Cardiac muscle cell (in vitro differentiated cells and primary cell): ENCODE data around the gene CPEB4. TPM values are rescaled to one million over a fixed set of nuclear protein-coding genes. Genes with fewer than 3 reads are reported as not detected.

Experiments
- DNase-seq, 2 donors: peaks; one replicate each; pipeline versions ENCODE4 v3.0.0 to v3.0.0-alpha.2; 2010 to 2017; ENCODE audit warnings: low read depth in 1 of 2, low spot score in 1 of 2
- H3K27ac ChIP-seq: fragments of 200-600 bp; sonication (generic); 2 replicates; pipeline ENCODE4 v1.5.1; 2016
- H3K27me3 ChIP-seq: fragments of 200-600 bp; sonication (generic); 2 replicates; pipeline ENCODE4 v1.6.0; 2016; ENCODE audit warnings: control low read depth
- H3K36me3 ChIP-seq: fragments of 200-600 bp; sonication (generic); 2 replicates; pipeline ENCODE4 v1.5.1; 2016; ENCODE audit warnings: control low read depth
- H3K4me1 ChIP-seq: fragments of 200-600 bp; sonication (generic); 2 replicates; pipeline ENCODE4 v1.8.1; 2017; ENCODE audit warnings: low read depth, mild to moderate bottlenecking, mixed run types
- H3K4me3 ChIP-seq: fragments of 200-600 bp; sonication (generic); 2 replicates; pipeline ENCODE4 v1.5.1; 2016; ENCODE audit warnings: mild to moderate bottlenecking
- H3K9me3 ChIP-seq: fragments of 200-600 bp; sonication (generic); 2 replicates; pipeline ENCODE4 v1.5.1; 2017; ENCODE audit warnings: low read depth, mild to moderate bottlenecking, control low read depth
- CTCF ChIP-seq: IDR thresholded peaks from 2 replicates; pipeline ENCODE4 v1.5.1; 2012; ENCODE audit warnings: low read depth, mild to moderate bottlenecking, low read length
- polyA plus RNA-seq: library from polyadenylated mRNA; unstranded; fragments of >200 nt; fragmentation: Nextera tagmentation; extraction: Ambion mirVana; gene quantifications from 2 replicates; pipeline ENCODE4 v1.2.1, GENCODE V29; 2016
- total RNA-seq: library from RNA; depleted of rRNA; stranded (reverse); fragments of >200 nt; gene quantifications from 2 replicates; pipeline ENCODE4 v1.2.3, GENCODE V29; 2016

Gene CPEB4
- total and polyA plus RNA-seq, 2 experiments from 2014 or later: 23.8 to 65.2 TPM

GRCh38 chr5:173902334-173902733, 14.2 kb downstream of the CPEB4 start:
- no peaks in the 10 kb centered on the region for H3K9me3 ChIP-seq
- H3K4me3 ChIP-seq: no peak overlapping the region
- no peaks in the 10 kb centered on the region for H3K36me3 ChIP-seq
- TF ChIP-seq CTCF: no peak
- H3K27me3 ChIP-seq: no peaks in the 10 kb centered on the region
- H3K27ac ChIP-seq: peak overlapping the region; percentile 24
- peaks cover 22% of the 10 kb centered on the region for H3K4me1 ChIP-seq
- DNase-seq: no peak

DNA sequence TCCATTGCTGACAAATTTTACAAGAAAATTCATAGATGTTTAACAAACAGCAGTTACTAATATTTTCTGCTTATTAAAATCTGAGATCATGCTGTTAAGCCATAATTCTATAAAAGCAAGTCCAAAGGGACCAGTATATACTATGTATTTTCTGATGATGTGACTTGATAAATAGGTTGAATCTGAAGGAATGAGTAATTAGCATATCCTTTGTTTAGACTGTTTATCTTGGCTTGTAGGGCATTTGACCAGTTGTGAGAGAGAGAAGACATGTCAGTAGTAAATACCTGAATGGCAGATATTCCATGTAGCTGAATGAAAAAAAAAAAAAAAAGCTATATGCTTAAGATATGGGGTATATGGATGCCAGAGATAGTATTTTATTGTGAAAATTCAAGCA, 14.6 kb downstream of the CPEB4 start:
- Histone ChIP-seq H3K27ac (peak overlapping the region; percentile 72), H3K27me3 (no peaks in the 10 kb centered on the region), H3K4me3 (no peak overlapping the region), H3K9me3 (no peaks in the 10 kb centered on the region), H3K36me3 (no peaks in the 10 kb centered on the region), H3K4me1 (peaks cover 22% of the 10 kb centered on the region)
- no peak for DNase-seq
- no peak for TF ChIP-seq CTCF

DNA sequence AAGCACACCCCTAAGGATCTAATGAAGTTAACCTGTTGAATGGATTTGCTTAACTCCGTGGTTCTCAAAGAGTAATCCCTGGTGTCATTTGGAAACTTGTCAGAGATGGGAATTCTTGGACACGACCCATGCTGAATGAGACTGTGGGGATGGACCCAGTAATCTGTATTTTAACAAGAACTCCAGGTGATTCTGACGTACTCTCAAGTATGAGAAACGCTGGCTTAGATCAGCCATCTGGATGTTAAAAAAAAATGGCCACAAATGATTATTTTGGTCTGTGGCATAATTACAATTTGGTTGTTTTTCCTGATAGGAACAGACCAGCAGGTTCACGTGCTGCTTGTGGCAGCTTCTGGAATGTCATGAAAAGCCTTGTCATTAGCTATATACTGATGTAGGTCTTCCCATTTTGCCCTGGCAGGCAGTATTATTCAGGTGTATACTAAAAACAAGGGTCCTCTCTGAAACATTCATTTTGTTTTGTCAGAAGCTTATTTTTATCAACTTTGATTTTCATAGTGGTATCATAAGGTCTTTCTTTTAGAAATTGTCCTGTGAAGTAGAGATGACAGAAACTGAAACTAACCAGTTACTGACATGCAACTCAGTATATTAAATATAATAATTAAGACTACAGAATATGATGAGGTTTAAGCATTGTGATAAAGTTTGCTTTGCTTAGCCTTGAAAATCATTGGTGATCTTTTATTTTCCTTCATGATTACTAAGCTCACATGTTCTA, 15.4 kb downstream of the CPEB4 start:
- Histone ChIP-seq H3K9me3 (no peaks in the 10 kb centered on the region), H3K36me3 (no peaks in the 10 kb centered on the region)

GRCh38 chr5:173904151-173904550, 16.0 kb downstream of the CPEB4 start:
- H3K27me3 ChIP-seq: no peaks in the 10 kb centered on the region
- H3K4me3 ChIP-seq: no peak overlapping the region
- no peak overlapping the region for H3K27ac ChIP-seq
- no peaks in the 10 kb centered on the region for H3K36me3 ChIP-seq
- DNase-seq: no peak
- TF ChIP-seq CTCF: no peak
- H3K4me1 ChIP-seq: peaks cover 30% of the 10 kb centered on the region
- no peaks in the 10 kb centered on the region for H3K9me3 ChIP-seq

More for the DNA sequence above, 15.4 kb downstream of the CPEB4 start:
- TF ChIP-seq CTCF: no peak
- H3K4me3 ChIP-seq: no peak overlapping the region
- no peaks in the 10 kb centered on the region for H3K27me3 ChIP-seq
- H3K27ac ChIP-seq: peak overlapping the region; percentile 72
- H3K4me1 ChIP-seq: peaks cover 24% of the 10 kb centered on the region
- no peak for DNase-seq

DNA sequence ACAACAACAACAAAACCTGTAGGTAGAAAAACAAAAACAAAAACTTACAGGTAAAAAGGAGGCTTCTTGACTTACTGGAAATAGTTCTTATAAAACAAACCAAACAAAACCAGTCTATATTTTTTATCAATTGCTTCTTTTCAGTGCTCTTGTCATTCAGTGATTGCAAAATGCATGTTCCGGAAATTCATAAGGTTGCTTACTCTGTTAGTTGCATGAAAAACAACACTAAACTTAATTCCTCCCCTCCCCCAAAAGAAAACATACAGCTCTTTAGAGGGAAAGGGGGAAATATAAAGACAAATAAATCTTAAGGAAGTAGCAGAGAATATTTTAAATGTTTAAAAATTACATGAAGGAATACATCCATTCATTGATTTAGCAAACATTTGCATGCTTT, 19.1 kb downstream of the CPEB4 start:
- TF ChIP-seq CTCF: no peak
- Histone ChIP-seq H3K27ac (peak overlapping the region; percentile 52), H3K9me3 (no peaks in the 10 kb centered on the region), H3K4me1 (peaks cover 34% of the 10 kb centered on the region), H3K27me3 (no peaks in the 10 kb centered on the region), H3K4me3 (no peak overlapping the region), H3K36me3 (no peaks in the 10 kb centered on the region)
- DNase-seq: no peak
